Measurements from ENCODE around the gene CISH. TPM values are rescaled to one million over a fixed set of nuclear protein-coding genes. Genes with fewer than 3 reads are reported as not detected.

The CISH gene
- total RNA-seq, 1 donor from 2014 or later: 0.35 TPM

DNA sequence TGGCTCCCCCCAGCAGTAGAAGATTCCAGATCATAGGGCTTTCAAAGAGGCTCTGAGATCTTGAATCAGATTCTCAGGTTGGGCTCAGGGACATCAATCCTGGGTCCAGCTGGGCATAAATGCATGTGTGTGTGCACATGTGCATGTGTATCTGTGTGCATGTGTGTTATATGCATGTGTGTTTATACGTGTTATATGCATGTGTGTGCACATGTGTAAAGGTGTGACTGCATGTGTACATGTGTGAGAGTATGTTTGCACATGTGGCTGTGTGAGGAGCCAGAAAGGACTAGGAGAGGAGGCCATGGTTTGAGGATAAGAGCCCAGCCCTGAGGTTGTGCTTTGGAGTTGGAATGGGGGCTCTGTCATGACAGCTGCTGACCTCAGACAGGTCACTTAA, 3.6 kb upstream of the CISH start:
- no peak for DNase-seq (ENCODE audit: low read depth)

DNA sequence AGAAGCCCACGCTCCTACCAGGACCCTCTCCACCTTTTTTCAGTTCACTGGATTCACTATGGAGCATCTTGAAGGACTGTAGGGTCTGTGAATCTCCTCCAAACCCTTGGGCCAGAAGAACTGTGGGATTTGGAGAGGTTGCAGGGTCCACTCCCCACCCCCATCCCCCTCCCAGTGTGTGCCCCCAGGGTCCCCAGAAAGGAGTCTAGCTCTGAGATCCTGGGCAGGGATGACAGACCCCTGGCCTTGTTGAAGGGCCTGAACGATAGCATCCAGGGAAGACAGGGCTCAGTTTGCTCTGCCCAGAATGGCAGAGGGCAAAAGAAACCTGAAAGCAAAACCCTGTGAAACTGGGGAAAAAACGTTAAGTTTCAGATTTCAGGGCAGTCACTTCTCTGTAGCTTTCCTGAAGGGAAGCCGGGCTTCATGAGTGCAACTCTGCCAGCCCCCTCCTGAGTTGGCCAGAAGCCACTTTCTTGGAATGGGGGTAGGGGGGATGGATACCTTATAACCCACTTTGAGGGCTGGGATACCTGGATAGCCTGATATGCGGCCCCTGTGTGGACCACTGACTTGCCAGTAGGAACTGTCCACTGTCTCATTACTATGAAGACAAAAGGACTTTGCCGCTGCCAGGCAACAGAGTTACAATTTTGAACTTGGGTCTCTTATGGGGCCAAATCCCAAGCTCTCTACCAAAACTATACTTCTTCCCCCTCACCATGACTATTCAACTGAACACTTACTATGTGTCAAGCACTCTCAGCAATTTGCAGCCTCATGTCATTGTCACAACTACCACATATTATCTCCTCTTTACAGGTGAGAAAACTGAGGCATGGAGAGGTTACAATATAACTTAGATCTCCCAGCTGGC, 1.6 kb upstream of the CISH start:
- no peak for DNase-seq (ENCODE audit: low read depth)

DNA sequence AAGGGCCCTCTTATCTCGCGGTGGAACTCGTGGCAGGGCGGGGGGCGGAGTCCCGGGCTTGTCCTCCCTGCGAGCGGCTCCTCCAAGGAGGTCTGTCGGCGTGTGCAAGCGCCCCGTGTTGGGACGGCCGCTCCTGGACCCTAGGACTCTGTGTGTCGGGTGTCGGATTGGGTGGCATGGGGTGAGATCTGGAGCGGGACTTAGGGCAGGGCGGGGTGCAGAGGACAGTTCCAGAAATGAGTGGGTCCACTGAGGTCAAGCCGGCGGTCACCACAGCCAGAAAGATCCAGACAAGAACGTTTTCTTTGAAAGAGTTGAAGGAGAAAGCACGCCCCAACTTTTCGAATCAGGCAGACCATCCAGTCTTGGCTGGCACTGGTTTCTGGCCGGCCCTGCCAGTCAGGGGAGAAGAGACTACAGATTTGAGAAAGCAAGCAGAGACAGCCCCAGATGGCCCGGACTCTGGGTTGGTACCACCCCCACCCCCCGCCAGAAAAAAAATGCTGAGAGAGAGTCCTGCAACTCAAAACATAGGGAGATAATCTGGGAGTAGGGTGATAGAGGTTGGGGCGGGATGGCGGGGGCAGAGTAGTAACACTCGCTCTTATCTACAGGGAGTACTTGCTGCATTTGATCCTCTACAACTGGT, 784 bp upstream of the CISH start:
- no peak for DNase-seq (ENCODE audit: low read depth)

DNA sequence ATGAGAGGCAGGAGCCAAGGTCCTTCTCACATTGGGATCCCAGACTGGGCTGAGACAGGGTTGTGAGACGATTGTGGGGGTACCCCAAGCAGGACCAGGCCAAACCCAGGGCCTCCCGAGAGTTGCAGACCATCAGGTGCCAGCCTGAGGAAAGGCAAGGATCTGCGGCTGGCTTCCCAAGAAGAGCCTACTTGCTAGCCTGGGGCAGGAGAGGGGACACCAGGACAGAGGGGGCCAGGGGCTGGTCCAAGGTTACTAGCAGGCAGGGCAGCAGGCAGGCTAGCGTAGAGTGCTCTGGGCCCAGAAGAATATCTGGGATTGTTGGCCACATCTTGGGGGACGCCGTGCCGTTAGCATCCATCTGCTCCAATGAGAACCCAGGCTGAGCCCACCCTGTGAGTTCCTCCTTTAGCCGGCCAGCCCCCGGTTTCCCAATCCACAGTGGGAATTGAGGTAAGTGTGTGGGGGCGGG, 546 bp downstream of the CISH start:
- no peak for DNase-seq (ENCODE audit: low read depth)

DNA sequence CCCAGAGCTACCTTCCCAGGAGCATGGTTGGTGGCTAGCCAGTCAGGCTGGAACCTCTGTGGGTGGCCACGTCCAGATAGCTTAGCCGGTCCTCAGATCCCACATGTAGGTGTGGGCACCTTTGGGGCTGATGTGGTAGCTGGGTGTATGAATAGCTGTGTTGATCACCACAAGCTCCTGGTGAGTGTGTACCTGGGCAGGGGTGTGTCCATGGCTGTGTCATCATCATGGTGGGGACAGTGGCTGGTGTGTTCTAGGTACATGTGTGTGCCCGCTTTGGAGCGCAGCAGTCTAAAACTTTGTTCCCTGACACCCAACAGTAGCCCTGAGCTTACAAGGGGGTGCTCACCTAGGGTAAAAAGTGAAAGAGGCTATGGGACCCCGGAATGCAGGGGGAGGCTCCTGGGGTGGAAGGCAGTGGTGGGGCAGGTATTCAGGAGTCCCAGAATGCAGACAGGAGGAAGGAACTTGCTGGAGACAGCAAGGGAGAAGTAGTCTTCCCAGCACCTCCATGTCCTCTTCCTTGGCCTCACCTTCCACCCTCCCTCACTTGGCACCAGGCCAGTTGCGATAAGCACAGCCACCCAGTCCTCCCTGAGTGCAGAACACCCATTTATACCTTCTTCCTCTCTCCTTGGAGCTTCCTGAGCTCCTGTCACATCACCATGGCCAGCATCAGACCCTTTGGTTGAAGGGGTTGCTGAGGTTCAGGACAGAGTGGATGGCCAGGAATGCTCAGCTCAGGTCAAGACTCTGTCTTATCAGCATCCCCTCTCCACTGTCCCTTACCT, 1.2 kb downstream of the CISH start:
- DNase-seq (ENCODE audit: low read depth): no peak

DNA sequence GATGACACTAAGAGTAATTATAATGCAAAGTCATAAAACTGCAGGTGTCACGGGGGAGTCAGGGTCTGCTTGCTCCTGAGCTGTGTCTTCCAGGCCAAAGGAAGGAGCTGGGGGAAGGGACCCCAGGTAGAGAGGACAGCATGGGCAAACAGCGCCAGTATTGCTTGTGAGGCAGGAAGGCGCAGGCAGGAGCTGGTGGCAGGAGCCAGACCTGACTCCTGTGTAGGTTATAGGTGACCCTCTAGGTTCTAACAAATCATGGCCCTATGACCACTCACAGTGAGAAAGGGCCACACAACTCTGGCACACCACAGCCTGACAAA, 1.9 kb downstream of the CISH start:
- no peak for DNase-seq (ENCODE audit: low read depth)

DNA sequence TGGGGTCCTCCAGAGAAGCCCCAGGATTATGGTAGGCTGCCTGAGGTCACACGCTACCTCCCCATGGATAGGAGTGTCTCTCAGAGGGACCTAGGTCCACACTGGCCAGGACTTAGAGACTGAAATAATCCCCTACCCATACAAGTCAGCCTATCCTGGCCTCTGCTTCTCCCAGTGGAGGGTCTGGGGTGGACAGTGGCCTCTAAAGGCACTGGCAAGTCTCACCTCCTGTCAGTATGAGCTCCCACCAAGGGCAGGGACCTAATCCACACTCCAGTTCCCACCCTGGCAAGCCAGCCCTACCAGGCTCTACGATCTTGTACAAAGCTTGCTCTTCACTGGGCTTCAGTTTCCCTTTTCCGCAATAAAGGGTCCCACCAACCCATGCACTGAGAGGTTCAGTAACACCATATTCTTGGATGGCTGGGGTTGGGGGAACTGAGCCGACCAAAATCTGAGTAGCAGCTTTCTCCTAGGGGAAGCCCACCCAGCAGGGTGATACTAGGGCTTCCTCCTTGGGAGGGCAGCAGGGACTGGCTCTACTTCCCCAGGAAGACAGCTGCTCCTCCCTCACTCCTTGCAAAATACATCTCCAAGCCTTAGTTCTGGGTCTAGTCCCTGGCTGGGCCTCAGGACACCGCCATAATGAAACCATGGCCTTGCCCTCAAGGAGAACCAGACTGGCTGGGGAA, 2.4 kb downstream of the CISH start:
- DNase-seq (ENCODE audit: low read depth): no peak

DNA sequence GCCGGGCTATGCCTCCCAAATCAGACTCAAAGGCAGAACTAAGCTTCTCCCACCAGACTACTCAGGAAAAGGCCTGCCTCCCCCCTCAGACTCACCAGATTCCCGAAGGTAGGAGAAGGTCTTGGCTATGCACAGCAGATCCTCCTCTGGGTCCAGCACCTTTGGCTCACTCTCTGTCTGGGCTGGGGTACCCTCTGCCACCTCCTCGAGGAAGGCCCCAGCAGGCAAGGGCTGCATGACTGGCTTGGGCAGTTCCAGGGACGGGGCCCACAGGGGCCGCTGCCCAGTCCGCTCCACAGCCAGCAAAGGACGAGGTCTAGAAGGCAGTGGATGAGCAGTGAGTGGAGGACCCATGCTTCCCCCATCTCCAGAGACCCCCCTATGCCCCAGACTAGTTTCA, 3.3 kb downstream of the CISH start:
- DNase-seq (ENCODE audit: low read depth): no peak

DNA sequence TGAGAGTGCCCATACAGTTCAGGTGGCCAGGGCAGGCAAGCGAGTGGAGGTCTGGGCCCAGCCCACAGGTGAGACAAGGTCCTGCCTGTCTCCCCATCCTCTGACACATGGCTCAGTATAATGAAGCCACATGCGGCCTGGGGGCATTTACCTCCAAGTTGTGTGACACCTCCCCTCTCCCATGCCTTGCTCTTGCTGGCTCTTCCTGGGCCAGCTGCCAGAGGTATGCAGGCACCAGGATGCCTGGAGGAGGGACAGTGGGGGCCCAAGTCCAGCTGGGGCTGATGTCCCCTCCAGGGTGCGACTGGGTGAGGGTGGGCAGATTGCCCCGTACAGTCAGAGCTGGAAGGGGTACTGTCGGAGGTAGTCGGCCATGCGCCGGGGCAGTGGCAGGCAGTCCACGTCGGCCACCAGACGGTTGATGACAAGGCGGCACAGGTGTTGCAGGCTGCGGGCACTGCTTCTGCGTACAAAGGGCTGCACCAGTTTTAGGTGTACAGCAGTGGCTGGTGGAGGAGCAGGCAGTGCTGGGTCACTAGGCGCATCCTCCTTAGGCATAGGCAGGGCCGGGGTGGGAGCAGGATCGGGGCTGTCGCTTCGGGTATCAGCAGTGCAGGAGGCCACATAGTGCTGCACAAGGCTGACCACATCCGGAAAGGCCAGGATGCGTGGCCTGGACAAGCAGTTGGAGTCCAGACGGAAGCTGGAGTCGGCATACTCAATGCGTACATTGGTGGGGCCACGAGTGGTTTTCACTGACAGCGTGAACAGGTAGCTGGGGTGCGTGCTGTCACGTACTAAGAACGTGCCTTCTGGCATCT, 4.1 kb downstream of the CISH start:
- no peak for DNase-seq (ENCODE audit: low read depth)

DNA sequence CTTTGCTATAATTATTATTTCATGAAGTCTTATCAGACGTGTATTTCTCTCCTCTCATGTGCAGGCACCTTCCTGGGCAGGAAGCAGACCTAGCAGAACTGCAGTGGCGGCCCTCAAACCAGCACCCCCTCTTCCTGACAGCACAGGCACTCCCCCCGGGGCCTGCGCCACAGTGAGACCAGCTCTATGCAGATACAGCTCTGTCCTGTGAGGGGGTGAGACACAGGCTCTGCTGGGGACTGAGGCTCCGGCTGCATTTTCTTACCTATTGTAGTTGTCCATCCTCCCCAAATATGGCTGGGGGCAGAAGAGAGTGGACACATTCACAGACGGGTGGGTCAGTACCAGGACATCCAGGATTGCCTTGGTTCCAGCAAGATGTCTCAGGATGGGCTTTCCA, 5.0 kb downstream of the CISH start:
- no peak for DNase-seq (ENCODE audit: low read depth)

DNA sequence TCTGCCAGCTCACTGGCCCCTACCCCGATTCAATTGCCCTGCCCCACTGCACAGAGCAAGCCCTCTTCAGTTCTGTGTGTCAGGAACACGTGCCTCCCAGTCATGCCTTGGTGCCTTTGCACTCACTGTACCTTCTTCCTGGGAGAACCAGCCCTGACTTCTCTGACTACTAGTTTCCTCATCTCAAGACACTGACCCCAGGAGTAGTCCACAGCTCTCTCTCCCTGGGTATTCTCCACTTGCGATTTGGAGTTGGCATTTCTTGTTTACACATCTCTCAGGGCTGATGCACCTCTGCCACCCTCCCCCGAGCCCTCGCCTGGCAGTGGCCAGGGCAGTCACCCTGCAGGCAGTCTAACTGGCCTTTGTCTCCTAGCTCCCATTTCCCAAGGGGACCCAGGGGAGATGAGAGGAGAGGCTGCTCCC, 5.7 kb downstream of the CISH start:
- DNase-seq (ENCODE audit: low read depth): no peak

DNA sequence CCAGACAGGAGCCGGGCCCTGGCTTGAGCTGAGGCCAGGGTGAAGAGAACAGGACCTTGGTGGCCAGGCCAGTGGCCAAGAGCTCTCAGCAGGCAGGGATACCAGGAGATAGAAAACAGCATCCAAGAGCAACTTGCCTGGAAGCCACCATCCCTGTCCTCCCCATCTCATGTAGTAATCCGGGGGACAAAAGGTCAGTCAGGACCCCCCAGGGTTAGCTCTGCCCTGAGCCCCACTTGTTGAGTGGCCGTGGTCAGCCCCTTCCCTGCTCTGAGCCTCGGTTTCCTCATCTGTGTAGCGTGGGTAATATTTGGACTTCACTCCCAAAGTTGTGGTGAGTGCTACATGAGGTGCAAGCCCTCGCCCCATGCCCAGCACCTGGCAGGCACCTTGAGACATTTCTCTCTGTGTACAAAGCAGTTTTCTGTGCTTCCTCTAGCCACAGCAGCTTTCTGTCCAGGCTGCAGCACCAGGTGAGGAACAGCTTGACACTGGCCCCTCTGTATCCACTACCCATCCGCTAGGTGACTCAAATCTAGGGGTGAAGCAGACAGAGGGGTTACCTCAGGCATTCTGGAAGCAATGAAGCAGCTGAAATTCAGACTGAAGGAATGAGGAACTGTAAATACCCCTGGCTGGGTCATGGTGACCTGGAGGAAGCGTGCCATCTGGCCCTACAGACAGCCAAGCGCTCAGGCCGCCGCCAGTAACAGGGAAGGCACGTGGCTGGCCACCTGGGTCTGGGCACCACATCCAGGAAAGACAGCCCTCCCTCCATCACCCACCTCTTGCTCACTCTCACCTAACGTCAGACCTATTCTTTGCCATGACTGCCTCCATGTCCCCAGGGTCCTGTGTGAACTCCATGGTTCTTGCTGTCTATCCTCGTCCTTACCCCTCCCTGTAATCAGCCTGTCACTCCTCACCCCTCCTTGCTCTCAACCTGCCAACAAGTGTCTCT, 6.7 kb downstream of the CISH start:
- DNase-seq (ENCODE audit: low read depth): no peak

DNA sequence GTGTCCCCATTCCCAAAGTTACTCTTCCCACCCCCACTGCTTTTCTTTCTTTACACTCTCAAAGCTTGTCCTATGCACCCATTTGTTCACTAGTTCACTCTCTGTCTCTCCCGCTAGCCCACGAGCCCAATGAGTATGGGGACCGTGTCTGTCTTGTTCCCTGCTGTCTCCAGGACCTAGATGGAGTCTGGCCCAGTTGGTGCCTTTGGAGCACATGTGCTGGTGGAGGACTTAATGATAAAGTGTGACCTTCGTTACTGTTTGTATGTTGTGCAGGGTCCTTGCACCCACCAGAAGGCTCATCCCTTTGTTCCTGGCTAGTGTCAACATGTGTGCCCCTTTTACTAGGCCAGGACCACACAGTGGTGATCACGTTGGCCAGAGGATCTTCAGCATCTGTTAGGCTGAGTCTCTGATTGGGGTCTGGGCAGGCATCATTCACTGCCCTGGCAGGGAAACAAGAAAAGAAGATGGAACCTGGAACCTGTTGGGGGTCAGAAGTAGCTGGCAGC, 7.4 kb downstream of the CISH start:
- no peak for DNase-seq (ENCODE audit: low read depth)

DNA sequence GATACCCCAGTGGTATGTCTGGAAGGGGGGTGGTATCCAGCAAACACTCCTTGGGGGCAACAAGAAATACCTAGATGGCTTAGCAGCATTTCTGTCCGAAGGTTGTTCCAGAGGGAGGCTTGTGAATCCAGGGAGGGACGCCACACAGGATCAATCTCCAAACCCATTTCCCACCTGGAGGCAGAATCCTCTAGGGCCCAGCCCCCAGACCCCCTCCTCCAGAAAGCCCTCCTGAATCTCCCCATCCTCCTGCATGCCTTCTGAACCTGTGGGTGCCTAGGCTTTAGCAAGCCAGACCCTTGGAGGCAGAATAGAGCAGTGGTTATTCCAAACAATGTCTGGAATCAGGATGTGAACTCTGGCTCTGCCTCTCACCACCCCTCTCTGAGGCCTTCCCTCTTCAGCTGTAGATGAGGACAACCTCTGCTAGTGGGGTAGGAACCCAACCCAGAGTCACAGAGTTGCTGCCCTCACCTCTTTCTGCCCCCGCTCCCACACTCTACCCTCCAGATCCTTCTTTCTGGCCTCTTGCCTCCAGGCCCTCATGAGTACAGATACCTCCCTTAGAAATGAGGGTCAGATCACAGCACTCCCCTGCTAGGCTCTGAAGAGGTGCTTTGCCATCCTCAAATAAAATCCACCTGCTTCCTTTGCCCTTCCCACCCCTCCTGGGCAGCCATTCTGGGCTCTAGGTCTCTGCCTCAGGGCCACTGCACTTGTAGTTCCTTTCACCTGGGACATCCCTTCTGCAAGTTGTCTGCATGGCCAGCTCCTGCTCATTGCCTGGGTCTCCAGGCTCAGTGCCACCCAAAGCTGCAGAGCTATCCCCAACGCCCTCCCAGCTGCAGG, 8.1 kb downstream of the CISH start:
- DNase-seq (ENCODE audit: low read depth): no peak

DNA sequence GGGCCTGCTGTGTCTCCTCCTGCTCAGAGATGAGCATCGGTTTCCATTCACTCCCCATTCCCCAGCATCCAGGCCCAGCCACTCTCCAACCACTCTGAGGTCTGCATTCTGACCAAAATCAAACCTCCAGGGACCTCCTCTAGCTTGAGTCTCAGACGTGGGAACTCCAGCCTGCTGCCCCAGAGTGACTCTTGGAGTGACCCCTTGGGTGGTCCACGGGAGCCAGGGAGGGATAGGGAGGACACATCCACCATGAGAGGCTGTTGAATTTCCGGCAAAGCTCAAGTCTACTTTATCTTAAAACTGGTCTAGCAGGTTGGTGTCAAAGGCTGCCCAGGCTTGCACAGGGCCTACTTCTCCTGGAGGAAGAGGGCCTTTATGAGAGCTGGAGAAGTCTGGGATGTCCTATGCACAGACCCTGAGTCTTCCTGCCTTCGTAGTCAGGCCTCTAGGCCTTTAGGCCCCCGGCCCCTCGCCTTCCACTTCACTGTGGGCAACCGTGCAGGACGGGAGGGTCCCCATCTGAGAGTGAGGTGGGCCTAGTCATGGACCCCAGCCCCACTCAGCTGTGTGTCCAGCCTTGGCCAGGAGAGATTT, 8.9 kb downstream of the CISH start:
- no peak for DNase-seq (ENCODE audit: low read depth)

DNA sequence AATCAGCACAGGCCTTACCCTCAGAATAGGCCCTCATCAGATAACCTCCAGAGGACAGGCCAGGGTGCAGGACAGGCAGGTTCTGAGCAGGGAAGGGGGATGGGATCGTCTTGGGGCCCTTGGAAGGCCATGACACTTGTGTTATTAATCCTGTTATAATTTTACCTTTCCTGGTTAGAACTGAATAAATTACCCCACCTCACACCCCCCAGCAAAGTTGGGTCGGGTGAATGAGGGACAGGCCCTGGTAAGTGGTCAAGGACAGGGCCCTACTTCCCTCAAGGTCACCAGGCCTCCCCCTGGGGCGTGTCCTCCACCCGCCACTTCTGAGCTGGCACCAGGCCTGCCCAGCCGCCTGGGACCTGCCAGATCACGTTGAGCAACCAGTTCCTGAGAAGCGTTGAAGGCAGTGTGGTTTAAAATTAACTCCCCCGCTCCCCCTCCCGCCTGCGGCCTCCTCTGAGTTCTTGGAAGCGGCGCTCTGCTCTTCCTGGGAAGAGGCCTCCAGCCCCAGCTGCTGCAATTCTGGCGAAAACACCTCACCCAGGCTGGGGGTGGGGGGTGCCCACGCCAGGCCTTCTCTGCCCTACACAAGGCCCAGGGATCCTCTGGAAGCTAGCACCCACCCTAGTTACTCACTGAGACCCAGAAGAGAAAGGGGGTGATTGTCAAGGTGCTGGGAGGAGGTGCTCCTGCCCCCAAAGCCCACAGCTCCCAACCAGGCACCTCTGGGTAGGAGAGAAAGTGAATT, 10.6 kb downstream of the CISH start:
- peak; percentile 97 for DNase-seq (ENCODE audit: low read depth)

DNA sequence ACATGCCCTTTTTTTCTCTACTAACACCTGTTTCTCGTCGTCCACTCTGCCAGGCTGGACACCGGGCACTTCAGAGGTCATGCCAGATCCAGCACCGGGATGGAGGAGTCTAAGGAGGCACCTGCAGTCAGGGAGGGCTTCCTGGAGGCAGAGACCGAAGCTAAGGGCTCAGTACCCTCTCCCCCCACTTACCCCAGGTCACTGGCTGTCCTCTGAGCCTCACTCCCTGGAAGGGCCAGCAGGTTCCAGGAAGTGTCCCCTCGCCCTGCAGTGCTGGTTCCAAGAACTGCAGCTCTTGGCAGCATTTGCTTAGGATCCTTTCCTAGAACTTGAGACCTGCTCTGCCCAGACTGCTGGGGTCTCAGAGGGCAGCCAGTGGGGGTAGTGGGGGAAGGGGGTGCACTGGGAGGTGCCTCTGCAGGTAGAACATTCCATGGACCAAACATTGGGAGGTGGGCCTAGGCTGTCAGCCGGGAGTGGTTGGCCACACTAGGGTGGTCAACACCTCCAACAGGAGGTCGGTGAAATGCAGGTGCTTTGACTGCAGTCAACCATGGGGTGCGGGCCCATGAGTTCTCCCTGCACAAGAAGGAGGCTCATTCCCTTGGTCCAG, 11.3 kb downstream of the CISH start:
- no peak for DNase-seq (ENCODE audit: low read depth)

Measured in myocyte (in vitro differentiated cells).